Occipital lobe (tissue), 2 donors: ENCODE data around the gene CR1L. TPM values are rescaled to one million over a fixed set of nuclear protein-coding genes. Genes with fewer than 3 reads are reported as not detected.
"Not testable (repeated sequence)": the region's sequence is repeated elsewhere in the genome, so short reads cannot be mapped to it uniquely, and the experiment has no call there.

Experiments
- DNase-seq: peaks from one replicate; lab custom pipeline; 2025; lab: John Stamatoyannopoulos, UW
- total RNA-seq: library from RNA; depleted of rRNA; stranded (reverse); fragments of >200 nt; gene quantifications from one replicate; pipeline ENCODE4 v1.2.3, GENCODE V29; 2014

Gene CR1L
- total RNA-seq = 0.16 TPM

DNA sequence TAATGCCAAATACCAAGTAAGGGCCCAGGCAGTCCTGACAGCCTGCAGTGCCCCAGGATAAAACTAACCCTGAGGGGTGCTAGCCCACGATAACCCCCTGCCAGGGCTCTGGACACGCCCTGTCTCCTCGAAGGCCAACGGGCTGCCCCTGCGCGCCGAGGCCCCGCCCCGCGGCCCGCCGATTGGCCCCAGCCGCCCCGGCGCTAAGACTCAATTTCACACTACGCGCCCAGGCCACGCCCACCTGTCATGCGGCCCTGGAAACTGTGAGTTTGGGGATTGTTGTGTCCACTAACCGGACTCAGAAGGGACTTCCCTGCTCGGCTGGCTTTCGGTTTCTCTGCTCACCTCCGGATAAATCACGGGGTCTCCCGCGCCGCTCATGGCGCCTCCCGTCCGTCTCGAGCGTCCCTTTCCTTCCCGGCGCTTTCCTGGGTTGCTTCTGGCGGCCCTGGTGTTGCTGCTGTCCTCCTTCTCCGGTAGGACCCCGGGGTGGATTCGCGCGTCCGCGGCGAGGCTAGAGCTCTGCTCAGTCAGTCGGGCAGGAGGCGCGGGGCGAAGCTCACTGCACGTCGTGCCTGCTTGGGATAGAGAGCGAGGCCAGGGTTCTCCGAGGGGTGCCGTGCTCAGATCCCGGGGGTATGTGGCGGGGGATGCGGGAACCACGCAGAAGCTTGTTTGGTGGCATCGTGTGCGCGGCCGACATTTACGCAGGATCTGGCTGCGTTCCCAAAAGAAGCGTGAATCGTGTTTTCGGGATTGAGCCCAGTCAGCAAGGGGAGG, at the start of gene CR1L:
TSS of gene CR1L (plus strand) at position 282 of the 783 bp plus-strand sequence. CDS start at position 383, 101 bp downstream.
- DNase-seq = peak; percentile 52

GRCh38 chr1:207603777-207604176, 41.2 kb upstream of the CR1L start:
- DNase-seq = no peak

GRCh38 chr1:207605444-207606361, 39.2 kb upstream of the CR1L start:
- no peak for DNase-seq

DNA sequence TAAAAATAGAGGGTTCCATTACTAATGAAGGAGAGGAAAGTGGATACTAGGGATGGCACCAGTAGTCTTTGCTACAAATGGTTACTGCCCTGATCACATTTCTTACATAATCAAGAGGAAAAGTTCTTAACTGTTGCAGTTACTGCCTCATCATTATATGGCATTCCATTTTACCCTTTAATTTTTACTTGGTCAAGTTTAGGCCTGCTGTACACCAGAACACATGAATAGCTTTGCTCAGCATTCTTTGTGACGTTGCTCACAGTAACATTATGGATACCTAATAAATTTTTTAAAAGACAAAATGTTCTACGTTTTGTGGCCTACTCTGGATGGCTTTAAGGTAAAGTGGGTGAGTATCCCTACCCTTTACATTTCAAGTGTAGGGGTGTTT, 38.6 kb upstream of the CR1L start:
- no peak for DNase-seq

DNA sequence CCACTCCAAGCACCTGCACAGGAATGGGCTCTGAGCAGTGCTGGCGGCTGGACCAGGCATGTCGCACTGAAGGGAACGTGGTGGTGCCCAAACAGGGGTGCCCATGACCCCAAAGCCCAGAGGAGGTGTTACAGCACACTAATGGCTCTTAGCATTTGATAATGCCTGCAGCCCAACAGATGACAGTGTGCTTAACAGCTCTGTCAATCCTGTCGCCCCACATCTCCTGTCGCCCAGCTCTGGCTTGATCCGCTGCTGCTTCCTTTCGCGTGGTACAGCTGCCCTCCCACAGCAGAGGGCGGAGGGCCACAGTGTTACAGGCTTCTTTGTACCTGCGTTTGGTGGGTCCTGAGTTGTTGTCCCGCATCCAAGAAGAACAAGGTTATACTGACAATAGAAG, 32.2 kb upstream of the CR1L start:
- no peak for DNase-seq

- no peak for DNase-seq
These were observed 24.9 kb upstream of the CR1L start for GRCh38 chr1:207619871-207620542.

- no peak for DNase-seq
These were observed 24.4 kb upstream of the CR1L start for GRCh38 chr1:207620543-207620893.

DNA sequence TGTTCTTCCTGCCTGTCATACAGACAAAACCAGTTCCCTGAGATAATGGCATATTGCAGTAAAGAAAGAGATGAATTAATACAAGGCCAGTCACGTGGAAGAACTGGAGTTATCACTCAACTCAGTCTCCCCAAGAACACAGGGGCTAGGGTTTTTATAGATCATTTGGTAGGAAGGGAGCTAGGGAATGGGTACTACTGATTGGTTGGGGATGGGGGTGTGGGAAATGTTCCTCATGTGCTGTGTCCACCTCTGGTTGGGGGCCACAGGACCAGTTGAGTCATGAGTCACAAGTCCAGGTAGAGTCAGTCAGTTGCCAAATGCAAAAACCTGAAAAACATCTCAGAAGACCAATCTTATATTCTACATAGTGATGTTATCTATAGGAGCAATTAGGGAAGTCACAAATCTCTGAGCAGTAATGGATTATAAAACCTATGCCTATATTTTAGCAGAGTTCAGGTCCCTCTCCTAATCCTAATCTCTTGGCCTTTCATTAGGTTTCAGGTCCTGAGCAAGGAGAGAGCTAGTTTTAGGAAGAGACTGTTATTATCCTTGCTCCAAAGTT, 19.3 kb upstream of the CR1L start:
- DNase-seq = not testable (repeated sequence)

DNA sequence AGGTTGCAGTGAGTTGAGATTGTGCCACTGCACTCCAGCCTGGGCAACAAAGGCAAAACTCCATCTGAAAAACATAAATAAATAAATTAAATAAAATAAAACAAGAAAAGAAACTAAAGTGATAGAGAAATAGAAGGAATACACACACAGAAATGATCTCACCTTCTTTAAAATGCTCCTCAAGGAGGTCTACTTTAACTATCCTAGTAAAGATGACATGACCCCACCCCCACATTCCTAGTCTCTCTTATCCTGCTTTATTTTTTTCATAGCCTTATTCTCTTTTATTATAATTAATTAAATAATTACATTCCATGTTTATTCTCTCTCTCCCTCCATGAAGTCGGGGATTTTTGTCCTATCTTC, 18.0 kb upstream of the CR1L start:
- no peak for DNase-seq

DNA sequence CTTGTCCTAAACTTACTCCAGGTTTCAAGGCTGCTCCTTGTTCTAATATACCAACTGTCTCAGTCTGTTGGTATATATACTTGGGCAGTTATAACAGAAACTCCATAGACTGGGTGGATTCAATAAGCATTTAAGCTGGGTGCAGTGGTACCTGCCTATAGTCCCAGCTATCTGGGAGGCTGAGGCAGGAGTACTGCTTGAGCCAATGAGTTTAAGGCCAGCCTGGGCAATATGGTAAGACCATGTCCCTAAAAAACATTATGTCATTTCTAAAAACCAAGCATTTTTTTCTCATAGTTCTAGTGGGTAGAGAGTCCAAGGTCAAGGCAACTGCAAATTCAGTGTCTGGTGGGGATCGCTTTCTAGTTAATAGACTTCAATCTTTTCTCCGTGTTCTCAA, 17.4 kb upstream of the CR1L start:
- DNase-seq = no peak

GRCh38 chr1:207628776-207629175, 16.2 kb upstream of the CR1L start:
- DNase-seq = no peak

DNA sequence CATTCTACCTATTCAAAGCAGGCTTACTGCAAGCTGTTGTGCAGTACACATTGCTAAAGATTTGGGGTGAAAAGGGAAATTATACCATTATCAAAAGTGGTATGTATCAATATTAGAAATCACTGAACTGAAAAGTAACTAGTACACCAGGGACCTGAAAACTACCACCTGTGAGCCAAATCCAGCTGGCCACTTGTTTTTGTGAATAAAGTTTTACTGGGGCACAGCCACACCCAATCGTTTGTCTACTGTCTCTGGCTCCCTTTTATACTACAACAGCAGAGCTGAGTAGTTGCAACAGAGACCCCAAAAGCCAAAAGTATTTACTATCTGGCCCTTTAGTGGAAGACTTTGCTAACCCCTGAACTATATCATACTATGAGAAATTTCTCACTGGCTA, 13.8 kb upstream of the CR1L start:
- DNase-seq = no peak

GRCh38 chr1:207633226-207633625, 11.7 kb upstream of the CR1L start:
- no peak for DNase-seq

DNA sequence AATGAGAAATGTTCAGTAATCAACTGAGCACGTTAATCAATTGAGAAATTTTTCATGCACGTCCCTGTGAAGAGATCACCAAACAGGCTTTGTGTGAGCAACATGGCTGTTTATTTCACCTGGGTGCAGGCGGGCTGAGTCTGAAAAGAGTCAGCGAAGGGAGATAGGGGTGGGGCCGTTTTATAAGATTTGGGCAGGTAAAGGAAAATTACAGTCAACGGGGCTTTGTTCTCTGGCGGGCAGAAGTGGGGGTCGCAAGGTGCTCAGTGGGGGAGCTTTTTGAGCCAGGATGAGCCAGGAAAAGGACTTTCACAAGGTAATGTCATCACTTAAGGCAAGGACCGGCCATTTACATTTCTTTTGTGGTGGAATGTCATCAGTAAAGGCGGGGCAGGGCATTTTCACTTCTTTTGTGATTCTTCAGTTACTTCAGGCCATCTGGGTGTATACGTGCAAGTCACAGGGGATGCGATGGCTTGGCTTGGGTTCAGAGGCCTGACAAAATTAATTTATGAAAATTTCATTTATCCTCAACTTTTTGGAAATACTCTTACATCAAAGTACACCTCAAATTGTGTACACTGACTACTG, 11.1 kb upstream of the CR1L start:
- not testable (repeated sequence) for DNase-seq

DNA sequence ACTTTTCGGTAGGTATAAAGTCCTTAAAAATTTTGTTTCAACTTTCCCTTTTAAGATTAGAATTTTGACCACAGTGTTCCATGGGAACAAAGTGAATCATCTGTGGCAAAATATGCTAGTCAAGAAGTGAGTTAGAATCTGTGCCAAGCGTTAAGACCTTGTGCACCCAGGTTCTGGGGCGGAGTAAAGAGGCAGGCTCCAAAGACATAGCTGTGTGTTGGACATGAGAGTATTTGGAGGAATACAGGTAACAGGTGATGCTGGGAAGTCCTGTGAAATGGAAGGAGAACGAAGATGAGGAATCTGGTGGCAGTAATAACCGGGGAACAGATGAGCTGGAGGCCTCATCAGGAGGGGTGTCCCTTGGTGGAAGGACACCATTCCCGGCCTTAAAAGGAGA, 10.6 kb upstream of the CR1L start:
- not testable (repeated sequence) for DNase-seq

- not testable (repeated sequence) for DNase-seq
These were observed 9.3 kb upstream of the CR1L start for GRCh38 chr1:207635569-207636186.

GRCh38 chr1:207638487-207639145, 6.3 kb upstream of the CR1L start:
- not testable (repeated sequence) for DNase-seq

DNA sequence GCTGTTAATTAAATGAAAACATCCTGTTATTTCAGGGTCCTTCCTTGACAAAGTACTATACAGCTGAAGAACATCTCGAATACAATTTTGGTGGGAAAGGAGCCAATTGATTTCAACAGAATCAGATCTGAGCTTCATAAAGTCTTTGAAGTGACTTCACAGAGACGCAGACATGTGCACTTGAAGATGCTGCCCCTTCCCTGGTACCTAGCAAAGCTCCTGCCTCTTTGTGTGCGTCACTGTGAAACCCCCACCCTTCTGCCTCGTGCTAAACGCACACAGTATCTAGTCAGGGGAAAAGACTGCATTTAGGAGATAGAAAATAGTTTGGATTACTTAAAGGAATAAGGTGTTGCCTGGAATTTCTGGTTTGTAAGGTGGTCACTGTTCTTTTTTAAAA, 5.6 kb upstream of the CR1L start:
- DNase-seq = not testable (repeated sequence)

DNA sequence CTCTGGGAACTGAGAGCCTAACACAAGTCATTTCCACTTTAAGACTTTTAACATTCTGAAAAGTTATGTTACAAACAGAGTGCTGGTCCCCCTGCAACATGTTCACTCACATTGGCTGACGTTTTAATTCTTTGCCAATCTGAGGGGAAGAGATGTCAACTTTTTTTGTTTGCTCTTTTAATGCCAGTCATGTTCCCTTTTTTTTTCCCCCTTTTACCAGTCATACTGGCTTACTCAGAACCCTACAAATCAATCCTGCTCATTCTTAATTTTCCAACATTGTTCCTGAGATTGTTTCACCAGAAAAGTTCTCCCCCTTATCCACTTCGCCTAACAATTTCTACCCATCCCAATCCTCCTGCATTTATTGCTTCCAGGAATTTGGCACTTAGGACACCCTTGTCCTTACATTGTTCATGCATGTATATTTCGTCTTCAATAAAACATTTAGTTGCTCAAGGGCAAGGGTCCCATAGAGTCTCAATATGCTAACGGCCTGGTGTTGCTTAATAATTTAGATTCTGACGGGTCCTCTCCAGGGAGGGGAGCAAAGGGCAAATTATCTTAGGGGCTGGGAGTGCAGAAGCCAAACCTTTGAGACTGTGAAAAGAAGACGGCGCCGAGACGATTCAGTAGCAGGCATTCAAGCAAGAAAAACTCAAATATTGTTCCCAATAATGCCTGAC, 624 bp upstream of the CR1L start:
- DNase-seq = no peak

DNA sequence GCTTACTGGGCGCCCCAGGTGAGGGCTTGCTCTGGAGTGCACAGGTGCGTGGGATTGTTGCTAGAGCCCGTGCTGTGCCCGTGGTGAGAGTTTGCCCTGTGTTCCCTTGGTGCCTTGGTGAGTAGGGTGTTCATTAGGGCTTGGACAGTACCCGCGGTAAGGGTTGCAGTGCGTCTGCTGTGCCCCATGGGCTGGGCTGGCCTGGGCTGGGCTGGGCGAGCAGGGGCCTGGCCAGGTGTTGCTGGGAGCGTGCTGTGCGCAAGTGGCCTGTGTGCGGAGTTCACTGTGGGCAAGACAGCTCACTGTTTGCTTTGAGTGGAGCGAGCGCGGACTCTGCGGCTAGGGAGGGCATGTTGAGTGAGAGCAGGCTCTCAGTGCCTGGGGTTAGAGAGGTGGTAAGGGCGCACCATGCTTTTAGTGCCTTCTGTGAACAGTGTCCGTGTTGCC, 725 bp downstream of the CR1L start:
- no peak for DNase-seq
